Kidney glomerular epithelial cell (primary cell): Measurements from ENCODE around the gene RGS11.
"Not testable (repeated sequence)": the region's sequence is repeated elsewhere in the genome, so short reads cannot be mapped to it uniquely, and the experiment has no call there.

Experiments used
- DNase-seq: peaks from one replicate; lab custom pipeline; 2025; lab: John Stamatoyannopoulos, UW

RGS11 gene

DNA sequence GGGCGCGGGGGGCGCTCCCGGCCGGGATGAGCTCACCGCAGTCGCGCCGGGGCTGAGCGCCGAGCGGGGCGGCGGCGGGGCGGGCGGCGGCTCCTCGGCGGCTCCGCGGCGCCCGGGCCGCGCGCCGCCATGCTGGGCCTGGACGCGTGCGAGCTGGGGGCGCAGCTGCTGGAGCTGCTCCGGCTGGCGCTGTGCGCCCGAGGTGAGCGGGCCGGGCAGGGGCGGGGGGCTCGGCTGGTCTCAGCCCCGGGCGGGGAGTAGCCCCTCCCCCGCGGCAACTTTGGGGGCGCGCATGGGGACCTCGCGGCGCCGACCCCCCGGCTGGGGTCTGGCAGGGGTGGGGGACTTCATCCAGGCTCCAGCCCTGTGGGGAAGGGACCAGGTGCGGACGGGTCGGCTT lies 4.8 kb upstream of the RGS11 start, which contains the start of gene ARHGDIG:
TSS of gene ARHGDIG (plus strand) at position 40 of the 400 bp plus-strand sequence. CDS start at position 130, 90 bp downstream.
- no peak for DNase-seq

DNA sequence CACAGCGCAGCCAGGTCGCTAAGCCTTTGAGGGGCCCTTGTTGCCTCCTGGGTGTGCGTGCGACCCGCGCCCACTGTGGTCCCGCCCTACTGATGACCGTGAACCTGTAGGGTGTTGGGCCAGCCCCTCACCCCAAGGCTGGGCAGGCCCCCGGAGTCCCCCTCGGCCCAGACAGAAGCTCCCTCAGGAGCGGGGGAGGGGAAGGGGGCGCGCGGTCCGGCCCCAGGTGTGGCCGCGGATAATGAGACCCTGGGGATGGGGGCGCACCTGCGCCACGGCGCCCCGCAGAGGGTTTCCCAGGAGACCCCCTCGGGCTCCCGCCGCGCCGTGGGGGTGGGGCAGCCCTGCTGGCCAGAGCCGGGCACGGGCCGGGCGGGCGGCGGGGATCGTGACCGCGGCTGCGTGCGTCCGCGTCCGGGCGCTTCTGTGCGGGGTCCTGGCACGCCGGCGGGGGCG lies 4.3 kb upstream of the RGS11 start:
- no peak for DNase-seq

DNA sequence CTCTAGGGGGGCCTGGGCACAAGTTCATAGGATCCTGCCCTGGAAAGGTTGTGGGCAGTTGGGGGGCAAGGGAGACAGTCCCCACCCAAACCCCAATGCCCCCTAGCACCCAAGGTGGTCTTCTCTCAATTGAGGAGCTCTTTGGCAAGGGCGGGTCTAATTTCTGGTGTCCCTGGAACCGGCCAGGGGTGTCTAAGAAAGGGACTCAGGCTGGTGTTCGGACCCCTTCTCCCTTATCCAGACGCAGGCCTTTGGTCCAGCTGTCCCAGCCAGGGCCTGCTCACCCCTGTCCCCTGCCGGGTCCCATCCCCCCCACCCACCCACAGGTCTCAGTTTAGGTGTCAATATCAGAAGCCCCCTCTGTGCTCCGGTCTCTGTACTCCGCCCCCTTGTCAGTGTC lies 3.8 kb upstream of the RGS11 start:
- no peak for DNase-seq

DNA sequence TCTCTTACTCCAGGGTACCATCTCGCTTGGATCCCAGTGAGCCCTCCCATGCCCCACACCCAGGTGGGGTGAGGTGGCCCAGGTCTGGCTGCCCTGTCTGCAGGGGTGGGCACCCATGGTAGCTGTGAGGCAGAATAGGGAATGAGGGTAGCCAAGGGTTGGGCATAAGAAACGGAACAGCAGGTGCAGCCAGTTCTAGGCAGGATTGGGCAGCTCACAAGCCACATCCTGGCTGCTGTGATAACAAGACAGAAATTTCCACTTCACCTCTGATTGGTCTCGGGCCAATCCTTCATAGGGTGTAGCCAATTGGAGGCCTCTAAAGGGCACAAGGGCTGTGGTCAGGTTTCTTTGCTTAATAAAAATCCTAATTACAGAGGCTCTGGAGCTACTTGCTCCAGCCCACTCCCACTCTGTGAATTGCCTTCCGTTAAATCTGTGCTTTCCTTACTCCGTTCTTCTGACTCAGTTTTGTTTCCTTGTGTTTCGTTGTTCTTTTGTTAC lies 3.2 kb upstream of the RGS11 start:
- DNase-seq, result no peak

DNA sequence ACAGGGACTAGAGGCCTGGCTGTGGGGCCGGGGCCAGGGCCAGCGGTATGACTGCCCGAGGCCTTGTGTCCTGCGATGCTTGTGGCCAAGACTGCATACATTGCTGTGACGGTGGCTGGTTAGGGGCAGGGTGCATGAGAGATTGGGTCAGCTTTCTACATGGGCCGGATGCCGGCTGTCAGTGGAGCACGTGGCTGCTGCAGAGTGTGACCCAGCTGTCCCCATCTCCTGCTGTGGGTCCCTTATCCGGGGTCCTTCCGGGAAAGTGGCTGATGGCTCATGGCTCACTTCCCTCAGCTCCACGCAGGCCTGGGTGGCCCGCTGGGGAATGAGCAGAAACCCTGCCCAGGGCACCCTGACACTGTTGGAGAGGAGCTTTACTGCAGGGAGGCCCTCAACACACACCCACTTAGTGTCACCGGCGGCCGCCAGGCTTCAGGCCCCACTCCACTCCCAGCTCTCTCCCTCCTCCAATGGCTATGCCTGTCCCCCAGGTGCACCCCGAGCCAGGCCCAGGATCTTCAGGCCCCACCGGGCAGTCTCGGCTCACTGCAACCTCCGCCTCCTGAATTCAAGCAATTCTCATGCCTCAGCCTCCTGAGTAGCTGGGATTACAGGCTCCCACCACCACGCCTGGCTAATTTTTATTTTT lies 808 bp upstream of the RGS11 start:
- DNase-seq, result no peak

DNA sequence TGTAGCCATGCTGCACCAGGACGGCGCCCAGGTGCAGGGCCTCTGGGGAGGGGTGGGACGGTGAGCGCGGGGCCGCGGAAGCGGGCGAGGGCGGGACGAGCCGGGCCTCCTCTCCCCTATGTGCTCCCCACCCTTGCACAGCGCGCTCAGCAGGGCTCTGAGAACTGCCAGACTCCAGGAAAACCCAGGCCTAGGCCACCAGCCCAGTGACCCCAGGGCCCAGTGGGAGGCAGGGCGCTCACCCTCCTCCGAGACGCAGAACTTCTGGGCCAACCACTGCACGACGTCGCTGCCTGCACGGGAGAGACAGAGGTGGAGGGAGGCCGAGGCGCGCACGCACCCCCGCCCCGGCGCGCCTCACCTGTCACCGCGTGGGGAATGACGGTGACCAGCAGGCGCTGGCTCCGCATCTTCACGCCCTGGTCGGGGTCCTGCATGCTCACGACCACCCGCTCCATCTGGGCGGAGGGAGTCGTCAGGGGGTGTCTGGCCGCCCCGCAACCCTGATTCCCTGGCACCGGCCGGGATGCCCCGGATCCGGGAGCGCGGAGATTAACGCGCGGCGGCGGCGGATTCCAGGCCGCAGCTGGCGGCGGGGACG lies 603 bp downstream of the RGS11 start:
- DNase-seq, result no peak

DNA sequence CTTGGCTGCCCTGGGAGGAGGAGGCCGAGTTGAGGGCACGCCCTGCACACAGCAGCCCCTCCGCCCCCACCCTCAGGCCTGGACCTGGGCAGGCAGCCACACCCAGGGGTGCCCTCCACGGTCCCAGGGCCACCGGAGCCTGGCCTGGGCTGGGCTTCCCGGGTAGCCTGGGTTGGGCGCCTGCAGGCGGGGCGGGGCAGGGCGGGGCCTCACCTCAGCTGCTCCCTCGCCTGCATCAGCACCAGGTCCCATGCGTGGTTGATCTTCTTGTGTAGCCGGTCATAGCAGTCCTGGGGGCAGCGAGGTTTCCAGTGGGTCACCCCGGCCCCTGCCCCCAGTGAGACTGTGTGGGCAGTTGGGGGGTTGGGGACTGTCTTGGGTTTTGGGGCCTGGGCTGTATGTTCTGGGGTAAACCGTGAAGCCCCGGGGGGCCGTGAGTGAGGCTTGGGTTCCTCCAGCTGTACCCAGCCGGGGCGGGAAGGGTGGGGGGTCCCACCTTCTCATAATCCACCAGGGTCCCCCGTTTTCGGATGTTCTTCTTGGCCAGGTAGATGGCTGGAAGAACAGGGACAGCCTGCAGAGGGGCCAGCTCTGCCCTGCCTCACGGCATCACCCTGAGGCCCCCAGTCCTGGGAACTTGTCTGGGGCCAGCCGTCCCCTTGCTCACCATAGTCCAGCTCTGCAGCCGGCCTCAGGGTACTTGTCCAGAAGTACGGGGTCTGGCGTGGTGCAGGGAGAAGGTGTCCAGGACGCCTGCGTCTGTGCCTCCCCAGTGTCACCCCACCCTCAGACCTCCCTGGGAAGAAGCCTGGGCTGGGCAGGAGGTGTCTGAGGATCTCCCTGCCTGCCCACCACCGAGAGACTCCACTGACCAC lies 2.0 kb downstream of the RGS11 start:
- DNase-seq, result no peak

DNA sequence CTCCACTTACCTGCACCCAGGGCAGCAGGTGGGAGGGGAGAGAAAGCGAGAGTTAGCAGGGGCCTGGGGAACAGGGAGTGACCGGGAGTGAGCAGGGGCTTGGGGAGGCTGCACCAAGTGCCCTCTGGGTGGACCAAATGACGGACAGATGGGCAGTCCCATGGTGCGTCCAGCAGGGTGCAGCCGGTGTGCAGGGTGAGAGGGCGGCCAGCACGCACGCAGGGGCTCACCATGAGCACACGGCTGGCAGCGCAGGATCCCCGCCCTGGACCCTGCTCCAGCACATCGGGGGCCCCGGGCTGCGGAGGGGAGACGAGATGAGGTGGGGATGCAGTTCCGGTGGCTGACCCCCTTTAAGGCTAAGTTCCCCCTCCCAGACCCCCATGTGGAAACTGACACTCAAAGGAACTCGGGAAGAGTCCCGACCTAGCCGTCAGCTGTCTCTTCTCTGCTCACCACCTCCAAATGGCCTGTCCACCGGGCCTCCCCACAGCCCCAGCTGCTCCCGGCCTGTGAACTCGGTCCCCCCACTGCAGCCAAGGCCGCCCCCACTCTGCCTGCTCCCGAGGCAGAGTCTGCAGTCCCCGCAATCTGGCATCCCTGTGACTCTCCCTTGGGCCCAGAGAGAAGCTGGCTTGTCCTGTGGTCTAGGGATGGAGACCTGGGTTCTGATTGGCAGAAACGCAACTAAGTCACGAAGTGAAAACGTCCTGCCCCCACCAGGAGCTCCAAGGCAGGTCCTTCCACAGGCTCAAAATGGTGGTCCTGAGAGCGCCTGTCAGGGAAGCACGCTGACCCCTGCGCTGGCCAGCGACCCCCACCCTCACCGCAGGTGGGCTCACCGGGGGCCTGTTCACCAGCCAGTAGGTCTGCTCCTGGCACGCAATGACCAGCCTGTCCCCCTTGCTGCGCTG lies 2.9 kb downstream of the RGS11 start:
- DNase-seq, result no peak

DNA sequence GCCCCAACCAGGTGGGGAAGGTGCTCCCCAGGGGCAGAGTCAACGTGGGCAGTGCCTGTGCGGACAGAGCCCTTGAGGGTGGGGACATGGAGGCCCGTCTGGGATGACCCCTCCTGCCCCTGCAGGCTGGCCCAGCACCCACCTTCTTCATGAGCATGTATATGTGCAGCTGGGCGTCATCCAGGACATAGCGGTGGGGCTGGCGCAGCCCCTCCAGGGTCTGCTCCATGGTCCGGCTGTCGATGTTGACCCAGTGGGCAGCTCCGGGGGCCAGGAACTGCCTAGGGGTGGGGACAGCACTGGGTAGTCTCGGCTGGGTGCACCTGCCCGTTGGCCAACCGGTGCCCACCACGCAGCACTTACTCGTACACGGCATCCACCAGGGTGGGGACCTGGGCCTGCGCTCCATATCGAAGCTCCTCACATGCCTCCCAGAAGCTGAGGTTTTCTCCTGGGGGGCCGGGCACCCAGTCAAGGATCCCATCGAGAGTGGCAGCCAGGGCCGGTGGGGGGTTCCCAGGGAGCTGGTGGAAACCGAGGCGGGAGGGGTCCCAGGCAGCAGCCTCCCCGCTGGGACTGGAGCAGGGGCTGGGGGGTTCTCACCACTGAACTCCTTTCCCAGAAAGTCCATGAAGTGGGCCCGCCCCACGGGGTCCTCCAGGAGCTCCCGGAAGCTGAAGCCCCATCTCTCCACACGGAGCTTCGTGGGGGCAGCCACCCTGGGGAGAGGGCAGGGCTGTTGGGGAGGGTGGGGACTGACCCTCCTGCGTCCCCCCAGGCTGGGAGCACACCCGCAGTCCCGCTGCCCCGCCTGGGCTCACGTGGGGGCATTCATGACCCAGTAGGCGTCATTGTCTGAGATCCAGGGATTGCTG lies 5.1 kb downstream of the RGS11 start:
- no peak for DNase-seq

DNA sequence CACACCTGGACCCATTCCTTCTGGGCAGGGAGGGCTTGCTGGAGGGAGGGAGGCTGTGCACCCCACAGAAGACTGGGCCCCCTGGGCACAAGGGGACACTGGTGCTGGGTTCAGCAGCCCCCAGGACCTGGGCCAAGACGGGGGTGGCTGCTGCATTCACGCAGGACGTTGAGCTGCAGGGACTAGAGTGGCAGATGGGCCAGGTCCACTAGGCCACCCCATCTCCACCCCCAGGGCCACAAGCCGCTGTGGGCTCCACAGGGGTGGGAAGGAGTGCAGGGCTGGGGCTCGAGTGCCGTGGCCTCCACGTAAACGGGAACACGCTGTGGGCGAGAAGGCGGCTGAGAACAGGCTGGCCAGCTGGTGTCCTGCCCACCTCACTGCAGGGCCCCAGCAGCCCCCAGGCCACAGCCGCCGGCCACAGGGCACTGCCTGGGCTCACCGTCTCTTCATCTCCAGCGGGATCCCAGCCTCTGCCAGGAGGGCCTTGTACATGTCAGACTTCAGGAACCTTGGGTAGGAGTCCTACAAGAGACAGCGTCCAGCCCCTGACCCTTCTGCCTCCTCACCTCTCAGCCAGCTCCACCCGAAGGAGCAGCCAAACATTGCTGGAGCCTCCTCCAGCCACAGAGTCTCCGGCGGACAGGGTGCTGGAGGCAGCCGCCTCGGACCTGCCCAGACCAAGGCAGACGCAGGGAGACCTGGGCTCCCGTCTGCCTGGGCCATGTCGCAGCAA lies 6.5 kb downstream of the RGS11 start:
- no peak for DNase-seq

DNA sequence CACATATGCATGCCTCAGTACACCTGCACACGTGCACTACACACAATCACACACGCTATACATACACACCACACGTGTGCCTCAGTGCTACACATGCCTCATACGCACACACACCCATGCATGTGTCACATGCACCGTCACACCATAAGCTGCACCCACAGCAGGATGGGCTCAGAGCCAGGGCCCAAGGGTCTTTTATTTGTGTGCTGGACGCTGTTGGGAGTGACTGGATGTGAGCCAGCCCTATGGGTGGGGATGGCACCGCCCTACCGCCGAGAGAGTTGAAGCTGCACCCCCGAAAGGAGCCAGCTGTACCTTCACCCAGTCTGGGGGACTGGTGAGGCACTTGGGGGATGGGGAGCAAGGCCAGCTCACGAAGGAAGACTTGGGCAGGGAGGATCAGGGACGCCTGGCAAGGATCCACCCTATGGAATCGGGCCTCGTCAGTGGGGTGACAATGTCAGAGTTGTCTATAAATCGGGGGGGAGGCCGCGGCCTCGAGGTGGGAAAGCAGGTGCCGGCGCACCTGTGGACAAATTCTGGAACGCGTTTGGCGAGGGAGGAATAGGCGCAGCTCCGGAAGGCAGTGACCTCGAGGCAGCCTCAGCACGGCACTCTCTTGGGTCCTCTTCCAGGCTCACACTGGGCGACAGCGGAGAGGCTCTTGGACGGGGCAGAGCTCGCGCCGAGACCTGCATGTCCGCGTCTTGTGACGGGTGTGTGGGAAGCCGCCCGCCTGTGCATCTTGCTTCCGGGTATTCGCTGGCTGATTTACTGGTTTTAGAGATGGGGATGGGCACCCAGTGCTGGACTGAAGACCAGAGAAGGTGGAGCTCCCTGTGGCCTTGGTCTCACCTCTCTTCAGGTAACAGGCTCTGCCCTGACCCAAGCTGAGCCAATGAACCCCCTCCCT lies 7.3 kb downstream of the RGS11 start:
- DNase-seq, result no peak

DNA sequence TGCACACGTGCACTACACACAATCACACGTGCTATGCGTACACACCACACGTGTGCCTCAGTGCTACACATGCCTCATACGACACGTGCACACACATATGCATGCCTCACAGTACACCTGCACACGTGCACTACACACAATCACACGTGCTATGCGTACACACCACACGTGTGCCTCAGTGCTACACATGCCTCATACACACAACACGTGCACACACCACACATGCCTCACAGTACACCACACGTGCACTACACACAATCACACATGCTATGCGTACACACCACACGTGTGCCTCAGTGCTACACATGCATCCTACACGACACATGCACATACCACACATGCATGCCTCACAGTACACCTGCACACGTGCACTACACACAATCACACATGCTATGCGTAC lies 8.2 kb downstream of the RGS11 start:
- DNase-seq, result not testable (repeated sequence)

DNA sequence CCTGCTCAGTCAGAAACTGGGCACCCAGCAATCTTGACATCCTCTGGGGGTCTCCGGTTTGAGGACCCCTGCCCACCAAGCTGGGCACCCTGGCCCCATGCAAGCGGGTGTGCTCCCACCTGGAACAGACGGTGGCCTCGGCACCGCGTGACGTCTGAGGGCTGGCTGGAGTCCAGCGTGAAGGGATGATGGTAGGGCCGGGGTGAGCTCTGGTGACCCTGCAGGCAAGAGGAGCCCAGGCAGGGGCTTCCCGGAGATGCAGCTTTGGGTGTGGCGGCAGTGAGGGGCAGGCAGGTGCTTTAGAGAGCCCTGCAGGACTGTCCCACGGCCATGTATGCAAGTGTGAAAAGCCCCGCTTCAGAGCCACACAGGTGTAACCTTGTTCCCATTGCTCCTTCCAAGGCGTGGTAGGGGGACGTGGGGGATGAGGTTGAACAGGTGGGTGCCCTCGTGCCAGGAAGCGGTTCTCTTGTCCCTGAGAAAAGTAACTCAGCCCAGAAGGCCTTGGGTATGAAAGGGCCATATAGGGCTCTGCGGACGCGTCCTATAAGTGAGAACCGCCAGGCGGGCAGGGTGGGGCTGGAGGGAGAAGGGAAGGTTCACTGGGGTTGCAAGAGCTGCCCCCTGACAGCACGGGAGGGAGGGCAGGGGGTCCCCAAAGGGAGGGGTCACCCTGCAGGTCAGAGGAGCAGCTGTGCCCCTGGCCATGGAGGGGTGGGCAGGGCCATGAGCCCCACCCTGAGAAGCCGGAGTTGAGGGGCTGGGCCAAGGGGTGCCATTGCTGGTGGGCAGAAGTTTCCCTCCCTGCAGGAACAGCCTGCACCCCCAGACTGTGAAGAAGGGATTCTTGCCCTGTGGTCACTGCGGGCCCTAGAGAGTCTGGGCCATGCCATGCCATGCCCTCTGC lies 9.2 kb downstream of the RGS11 start:
- no peak for DNase-seq

DNA sequence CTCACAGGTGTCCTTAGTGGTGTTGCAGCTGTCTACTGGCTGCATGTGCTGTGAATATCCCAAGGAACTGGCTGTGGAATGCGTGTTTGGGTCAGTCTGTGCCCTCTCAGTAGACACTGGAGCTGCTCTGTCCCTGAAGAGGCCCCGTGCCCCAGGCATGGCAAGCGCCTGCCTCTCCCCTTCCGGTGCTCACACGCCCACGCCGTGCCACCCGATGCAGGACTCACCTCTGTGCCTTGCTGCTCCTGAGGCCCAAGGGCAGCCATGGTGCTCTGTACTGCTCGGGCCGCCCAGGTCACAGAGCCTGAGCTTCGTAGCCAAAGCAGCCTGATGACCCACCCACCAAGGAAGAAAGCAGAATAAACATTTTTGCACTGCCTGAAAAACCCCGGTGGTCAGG lies 10.0 kb downstream of the RGS11 start:
- no peak for DNase-seq

DNA sequence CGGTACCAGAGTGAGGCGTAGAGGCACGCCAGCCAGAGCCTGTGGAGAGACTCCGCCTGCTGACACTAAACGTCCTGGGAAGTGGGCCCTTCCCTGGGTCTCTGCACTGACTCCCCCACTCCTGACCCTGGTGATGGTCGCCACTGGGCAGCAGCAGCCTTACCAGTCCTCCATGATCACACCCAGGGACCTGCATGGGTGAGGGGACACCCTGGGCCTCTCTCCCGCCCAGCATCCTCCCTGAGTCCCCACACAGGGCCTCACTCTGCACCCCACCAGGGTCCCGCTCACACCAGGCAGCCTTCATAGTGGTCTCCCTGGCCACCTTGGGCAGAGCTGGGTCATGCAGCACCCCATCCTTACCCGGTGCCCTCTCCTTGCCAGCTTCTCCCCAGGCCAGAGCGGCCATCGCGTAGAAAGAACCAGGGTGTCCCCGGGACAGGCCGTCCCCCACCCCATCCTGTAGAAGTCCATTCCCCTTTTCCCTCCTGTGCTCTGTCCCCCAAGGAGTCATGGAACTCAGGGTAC lies 10.7 kb downstream of the RGS11 start:
- DNase-seq, result no peak

DNA sequence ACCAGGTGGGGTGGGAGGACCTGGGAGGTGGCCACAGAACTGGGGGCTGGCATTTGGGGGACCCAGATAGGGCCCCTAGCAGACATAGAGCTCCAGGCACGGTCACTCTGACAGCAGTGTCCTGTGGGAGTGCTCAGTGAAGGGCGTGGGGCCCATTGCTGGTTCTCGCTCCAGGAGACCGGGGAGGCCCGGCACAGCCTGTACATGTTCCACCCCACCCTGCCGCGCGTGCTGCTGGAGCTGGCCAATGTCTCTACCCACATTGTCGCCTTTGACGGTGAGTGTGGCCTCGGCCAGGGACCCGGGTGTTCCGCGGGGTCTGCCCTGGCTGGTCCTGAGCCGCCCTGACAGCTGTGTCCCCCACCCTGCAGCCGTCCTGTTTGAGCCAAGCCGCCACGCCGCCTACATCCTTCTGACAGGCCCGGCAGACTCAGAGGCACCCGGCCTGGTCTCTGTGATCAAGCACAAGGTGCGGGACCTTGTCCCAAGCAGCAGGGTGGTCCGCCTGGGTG lies 11.2 kb downstream of the RGS11 start:
- DNase-seq, result no peak

DNA sequence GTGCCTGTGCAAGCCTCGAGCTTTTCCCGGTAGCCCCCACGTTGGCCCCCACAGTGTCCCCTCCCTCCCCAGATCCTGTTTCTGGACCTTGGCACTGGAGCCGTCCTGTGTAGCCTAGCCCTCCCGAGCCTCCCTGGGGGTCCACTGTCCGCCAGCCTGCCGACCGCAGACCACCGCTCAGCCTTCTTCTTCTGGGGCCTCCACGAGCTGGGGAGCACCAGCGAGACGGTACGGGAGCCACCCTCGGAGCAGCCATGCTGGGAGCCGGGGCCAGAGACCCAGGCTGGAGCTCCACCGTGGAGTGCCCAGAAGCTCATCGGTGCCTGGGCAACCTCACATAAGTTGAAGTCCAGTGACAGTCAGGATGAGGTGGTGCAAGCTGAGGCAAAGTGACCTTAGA lies 11.8 kb downstream of the RGS11 start:
- no peak for DNase-seq
